Measurements from ENCODE around the gene OR13A1.
"Not testable (repeated sequence)": the region's sequence is repeated elsewhere in the genome, so short reads cannot be mapped to it uniquely, and the experiment has no call there.

The OR13A1 gene, protein sequence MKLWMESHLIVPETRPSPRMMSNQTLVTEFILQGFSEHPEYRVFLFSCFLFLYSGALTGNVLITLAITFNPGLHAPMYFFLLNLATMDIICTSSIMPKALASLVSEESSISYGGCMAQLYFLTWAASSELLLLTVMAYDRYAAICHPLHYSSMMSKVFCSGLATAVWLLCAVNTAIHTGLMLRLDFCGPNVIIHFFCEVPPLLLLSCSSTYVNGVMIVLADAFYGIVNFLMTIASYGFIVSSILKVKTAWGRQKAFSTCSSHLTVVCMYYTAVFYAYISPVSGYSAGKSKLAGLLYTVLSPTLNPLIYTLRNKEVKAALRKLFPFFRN

DNA sequence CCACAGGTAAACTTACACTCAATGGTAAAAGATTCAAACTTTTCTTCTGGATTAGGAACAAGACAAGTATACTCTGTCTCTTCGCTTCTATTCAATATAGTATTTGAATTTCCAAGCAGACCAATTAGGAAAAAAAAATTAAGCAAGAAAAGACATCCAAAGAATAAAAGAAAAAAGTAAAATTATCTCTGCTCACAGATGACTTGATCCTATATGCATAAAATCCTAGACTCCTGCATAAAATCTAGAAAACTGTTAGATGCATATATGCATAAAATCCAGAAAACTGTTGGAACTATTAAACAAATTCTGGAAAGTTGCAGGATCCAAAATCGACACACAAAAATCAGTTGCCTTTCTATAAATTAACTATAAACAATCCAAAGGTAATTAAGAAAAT is at the start of gene OR13A1:
TSS of gene OR13A1 (minus strand) at position 101 of the 400 bp plus-strand sequence. CDS start 11,186 bp downstream, outside the sequence.
- DNase-seq, result no peak

DNA sequence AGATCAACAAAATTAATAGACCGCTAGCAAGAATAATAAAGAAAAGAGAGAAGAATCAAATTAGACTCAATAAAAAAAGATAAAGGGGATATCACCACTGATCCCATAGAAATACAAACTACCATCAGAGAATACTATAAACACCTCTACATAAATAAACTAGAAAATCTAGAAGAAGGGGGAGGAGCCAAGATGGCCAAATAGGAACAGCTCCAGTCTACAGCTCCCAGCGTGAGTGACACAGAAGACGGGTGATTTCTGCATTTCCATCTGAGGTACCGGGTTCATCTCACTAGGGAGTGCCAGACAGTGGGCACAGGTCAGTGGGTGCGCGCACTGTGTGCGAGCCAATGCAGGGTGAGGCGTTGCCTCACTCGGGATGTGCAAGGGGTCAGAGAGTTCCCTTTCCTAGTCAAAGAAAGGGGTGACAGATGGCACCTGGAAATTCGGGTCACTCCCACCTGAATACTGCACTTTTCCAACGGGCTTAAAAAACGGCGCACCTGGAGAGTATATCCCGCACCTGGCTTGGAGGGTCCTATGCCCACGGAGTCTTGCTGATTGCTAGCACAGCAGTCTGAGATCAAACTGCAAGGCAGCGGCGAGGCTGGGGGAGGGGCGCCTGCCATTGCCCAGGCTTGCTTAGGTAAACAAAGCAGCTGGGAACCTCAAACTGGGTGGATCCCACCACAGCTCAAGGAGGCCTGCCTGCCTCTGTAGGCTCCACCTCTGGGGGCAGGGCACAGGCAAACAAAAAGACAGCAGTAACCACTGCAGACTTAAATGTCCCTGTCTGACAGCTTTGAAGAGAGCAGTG is 46.8 kb upstream of the OR13A1 start:
- not testable (repeated sequence) for DNase-seq

DNA sequence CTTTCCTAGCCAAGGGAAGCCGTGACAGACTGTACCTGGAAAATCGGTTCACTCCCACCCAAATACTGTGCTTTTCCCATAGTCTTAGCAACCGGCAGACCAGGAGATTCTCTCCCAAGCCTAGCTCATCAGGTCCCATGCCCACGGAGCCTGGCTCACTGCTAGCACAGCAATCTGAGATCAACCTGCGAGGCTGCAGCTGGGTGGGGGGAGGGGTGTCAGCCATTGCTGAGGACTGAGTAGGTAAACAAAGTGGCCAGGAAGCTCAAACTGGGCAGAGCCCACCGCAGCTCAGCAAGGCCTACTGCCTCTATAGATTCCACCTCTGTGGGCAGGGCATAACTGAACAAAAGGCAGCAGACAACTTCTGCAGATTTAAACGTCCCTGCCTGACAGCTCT is 43.6 kb upstream of the OR13A1 start:
- not testable (repeated sequence) for DNase-seq

DNA sequence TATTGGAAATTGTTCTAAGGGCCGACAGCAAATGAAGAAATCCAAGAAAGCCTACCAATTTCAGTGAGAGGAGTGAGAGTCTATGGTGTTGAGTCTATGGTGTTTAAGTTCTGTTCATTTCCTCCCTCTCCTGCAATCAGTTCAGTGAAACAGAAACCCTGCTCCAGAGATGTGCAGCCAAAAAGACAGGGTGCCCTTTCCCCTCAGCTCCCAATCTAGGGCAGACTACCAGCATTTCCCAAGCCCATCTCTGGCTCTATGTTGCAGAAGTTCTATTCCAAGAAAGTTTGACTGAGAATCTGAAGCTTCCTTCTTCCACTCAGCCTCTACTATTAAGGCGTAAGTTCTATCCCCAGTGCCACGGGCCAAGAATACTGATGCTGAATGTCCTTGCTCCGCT is 40.1 kb upstream of the OR13A1 start:
- no peak for DNase-seq

DNA sequence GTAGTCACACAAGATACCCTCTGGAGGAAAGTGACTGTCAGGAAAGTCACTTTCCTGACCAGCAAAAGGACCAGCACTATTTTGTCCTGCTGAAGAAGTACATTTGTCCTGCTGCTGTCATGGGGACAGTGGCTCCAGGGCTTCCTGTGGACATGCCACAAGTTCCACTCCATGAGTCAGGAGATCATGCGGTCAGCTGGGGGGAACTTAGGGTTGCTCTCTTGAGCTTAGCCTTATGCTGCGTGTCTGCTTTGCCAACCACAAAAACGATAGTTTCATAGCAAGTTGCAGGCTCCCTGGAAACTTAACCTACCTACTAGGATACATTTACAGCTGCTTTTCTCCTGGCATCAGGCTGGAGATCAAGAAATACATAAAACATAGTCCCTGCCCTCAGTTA is 38.9 kb upstream of the OR13A1 start:
- no peak for DNase-seq

DNA sequence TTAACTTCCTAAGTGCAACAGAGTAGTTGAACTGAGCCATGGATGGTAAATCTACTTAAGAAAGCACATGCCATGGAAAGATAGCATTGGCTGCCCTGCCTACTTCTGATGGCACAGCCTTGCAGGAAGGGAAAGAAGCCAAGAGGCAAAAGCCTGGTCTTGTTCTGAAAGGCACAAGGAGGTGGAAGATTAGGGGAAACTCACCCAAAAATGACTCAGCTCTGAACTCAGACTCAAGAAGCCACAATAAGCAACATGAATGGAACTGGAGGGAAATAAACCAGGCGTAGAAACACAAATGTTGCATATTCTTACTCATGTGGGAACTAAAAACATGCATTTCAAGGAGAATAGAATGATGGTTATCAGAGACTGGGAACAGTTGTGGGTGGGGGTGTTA is 37.8 kb upstream of the OR13A1 start:
- DNase-seq, result no peak

DNA sequence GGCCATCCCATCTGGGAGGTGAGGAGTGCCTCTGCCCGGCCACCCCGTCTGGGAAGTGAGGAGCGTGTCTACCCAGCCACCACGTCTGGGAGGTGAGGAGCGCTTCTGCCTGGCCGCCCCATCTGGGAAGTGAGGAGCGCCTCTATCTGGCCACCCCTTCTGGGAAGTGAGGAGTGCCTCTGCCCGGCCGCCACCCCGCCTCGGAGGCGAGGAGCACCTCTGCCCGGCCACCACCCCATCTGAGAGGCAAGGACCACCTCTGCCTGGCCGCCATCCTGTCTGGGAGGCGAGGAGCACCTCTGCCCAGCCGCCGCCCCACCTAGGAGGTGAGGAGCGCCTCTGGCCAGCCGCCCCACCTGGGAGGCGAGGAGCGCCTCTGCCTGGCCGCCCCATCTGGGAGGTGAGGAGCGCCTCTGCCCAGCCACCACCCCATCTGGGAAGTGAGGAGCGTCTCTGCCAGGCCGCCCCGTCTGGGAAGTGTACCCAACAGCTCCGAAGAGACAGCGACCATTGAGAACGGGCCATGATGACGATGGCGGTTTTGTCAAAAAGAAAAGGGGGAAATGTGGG is 32.9 kb upstream of the OR13A1 start:
- not testable (repeated sequence) for DNase-seq

DNA sequence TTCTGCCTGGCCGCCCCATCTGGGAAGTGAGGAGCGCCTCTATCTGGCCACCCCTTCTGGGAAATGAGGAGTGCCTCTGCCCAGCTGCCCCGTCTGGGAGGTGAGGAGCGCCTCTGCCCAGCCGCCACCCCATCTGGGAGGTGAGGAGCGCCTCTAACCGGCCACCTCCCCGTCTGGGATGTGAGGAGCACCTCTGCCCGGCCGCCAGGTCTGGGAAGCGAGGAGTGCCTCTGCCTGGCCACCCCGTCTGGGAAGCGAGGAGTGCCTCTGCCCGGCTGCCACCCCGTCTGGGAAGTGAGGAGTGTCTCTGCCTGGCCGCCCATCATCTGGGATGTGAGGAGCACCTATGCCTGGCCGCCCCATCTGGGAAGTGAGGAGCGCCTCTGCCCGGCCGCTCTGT is 32.1 kb upstream of the OR13A1 start:
- not testable (repeated sequence) for DNase-seq

DNA sequence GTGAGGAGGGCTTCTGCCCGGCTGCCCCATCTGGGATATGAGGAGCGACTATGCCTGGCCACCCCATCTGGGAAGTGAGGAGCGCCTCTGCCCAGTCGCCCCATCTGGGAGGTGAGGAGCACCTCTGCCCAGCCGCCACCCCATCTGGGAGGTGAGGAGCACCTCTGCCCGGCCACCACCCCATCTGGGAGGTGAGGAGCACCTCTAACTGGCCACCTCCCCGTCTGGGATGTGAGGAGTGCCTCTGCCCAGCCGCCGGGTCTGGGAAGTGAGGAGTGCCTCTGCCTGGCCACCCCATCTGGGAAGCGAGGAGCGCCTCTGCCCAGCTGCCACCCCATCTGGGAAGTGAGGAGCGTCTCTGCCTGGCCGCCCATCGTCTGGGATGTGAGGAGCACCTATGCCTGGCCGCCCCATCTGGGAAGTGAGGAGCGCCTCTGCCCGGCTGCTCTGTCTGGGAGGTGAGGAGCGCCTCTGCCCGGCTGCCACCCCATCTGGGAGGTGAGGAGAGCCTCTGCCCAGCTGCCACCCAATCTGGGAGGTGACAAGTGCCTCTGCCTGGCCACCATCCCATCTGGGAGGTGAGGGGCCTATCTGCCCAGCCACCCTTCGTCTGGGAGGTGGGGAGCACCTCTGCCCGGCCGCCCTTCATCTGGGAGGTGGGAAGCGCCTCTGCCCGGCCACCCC is 31.4 kb upstream of the OR13A1 start:
- DNase-seq, result not testable (repeated sequence)

DNA sequence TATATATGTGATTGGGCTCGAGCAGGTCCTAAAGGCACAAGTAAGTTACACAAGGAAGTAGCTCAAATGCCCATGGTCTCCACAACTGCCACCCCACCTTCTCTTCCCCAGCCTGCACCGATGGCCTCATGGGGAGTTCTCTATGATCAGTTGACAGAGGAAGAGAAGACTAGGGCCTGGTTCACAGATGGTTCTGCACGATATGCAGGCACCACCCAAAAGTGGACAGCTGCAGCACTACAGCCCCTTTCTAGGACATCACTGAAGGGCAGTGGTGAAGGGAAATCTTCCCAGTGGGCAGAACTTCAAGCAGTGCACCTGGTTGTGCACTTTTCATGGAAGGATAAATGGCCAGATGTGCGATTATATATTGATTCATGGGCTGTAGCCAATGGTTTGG is 25.0 kb upstream of the OR13A1 start:
- not testable (repeated sequence) for DNase-seq

DNA sequence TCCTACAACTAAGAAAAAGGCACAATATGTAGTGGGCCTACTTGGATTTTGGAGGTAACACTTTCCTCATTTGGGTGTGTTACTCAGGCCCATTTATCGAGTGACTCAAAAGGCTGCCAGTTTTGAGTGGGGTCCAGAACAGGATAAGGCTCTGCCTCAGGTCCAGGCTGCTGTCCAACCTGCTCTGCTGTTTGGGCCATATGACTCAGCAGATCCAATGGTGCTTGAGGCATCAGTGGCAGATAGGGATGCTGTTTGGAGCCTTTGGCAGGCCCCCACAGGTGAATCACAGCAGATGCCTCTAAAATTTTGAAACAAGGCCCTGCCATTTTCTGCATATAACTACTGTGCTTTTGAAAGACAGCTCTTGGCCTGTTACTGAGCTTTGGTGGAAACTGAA is 24.5 kb upstream of the OR13A1 start:
- no peak for DNase-seq

DNA sequence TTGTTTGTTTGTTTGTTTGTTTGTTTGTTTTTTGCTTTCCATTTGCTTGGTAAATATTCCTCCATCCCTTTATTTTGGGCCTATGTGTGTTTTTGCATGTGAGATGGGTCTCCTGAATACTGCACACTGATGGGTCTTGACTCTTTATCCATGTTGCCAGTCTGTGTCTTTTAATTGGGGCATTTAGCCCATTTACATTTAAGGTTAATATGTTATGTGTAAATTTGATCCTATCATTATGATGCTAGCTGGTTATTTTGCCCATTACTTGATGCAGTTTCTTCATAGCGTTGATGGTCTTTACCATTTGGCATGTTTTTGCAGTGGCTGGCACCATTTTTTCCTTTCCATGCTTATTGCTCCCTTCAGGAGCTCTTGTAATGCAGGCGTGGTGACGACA is 16.4 kb upstream of the OR13A1 start:
- DNase-seq, result not testable (repeated sequence)

DNA sequence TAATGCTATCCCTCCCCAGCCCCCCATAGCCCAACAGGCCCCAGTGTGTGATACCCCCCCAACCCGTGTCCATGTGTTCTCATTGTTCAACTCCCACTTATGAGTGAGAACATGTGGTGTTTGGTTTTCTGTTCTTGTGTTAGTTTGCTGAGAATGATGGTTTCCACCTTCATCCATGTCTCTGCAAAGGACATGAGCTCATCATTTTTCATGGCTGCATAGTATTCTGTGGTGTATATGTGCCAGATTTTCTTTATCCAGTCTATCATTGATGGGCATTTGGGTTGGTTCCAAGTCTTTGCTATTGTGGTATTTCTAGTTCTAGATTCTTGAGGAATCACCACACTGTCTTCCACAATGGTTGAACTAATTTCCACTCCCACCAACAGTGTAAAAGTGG is 11.5 kb upstream of the OR13A1 start:
- not testable (repeated sequence) for DNase-seq

DNA sequence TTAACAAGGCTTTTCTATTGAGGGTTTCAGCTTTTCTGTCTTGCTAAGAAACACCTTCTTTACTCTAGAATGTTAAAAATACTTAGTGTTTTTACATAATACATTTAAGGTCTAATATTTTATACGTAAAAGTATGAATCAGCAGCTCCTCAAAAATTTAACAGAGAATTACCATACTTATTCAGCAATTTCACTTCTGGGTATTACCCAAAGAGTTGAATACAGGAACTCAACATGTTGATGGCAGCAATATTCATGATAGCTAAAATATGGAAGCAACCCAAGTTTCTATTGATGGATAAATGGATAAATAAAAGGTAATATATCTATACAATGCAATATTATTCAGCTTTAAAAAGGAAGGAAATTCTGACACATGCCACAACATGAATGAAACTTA is 9.7 kb upstream of the OR13A1 start:
- no peak for DNase-seq

DNA sequence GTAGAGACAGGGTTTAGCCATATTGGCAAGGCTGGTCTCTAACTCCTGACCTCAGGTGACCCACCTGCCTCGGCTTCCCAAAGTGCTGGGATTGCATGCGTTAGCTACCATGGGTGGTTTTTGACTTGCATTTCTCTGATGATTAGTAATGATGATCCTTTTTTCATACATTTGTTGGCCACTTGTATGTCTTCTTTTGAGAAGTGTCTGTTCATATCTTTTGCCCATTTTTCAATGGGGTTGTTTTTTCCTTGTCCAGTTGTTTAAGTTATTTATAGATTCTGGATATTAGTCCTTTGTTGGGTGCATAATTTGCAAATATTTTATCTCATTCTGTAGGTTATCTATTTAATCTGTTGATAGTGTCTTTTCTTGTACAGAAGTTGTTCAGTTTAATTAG is 4.3 kb upstream of the OR13A1 start:
- DNase-seq, result no peak

DNA sequence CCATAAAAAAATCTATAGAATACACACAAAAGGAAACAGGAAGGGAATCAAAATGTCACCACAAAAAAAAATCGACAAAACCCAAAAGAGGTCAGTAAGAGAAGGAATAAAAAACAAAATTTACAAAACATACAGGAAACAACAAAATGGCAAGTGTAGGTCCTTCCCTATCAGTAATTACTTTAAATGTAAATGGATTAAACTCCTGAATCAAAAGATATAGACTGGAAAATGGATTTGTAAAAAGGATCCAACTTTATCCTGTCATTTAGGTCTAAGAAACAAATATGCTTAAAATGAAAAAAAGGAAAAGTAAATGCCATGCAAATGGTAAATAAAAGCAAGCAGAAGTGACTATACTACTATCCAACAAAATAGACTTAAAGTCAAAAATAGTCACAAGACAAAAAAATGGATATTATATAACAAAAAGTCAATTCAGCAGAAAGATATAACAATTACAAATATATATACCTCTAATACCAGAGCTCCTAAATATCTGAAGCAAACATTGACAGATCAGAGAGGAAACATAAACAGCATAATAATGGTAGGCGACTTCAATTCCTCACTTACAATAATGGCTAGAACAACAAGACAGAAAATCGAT is 2.0 kb downstream of the OR13A1 start:
- DNase-seq, result no peak

DNA sequence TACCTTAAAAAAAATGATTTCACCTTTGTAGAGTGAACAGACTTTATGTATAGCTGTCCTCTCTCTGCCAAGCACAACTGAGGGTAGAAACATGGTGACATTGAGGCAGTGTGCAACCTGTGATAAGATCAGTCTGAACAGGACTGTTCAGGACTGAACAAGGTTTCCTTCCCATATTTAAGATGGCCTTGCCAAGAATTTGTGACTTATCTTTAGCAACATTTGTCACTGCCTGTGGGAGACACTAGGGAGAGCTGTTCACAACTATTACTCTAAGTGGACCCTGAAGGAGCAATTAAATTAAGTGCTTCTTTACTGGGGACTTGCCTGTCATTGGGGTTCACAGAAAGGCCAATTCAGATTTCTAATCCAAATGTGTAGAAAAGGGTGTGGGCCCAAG is 6.7 kb downstream of the OR13A1 start:
- DNase-seq, result no peak

DNA sequence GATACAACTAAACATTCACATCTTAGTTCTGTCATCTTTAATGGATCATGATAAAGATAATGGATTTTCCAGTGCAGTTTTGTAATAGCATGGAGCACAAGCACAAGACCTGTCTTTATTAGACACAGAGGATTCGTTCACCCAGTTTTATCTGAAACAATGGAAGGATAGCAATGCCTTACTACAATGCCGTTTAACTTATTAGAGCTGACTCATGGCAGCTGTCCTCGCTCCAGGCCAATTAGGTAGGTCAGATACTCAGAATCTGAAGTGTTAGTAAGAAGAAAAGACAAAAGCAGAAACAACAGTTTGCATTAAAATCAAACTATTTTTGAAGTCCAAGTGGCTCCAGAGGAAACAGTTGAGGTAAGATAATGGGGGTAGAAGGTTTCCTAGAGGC is 12.8 kb downstream of the OR13A1 start:
- DNase-seq, result no peak

DNA sequence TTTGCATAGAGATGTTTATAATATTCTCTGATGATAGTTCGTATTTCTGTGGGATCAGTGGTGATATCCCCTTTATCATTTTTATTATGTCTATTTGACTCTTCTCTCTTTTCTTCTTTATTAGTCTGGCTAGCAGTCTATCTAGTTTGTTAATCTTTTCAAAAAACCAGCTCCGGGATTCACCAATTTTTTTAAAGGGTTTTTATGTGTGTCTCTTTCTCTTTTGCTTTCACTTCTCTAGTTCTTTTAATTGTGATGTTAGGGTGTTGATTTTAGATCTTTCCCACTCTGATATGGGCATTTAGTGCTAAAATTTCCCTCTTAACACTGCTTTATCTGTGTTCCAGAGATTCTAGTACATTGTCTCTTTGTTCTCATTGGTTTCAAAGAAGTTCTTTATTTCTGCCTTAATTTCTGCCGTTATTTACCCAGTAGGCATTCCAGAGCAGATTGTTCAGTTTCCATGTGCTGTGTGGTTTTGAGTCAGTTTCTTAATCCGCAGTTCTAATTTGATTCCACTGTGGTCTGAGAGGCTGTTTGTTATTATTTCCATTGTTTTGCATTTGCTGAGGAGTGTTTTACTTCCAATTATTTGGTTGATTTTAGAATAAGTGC is 17.0 kb downstream of the OR13A1 start:
- not testable (repeated sequence) for DNase-seq

DNA sequence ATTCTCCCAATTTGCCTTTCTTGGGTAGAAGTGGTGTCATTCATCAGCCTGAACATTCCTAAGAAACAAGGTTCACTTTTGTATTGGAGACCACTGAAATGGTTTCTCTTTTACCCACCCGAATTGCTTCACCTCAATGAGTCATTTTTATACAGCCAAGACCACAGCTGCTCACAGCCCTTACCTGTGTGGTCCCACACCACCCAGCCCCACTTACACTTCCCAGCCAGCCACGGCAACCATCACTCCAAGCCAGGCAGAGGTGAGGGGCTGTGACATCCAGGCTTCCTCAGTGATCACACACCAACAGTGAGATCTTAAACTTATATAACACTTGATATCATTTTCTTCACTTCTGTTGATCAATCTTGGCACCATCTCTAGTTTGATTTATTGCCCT is 20.7 kb downstream of the OR13A1 start:
- DNase-seq, result no peak

DNA sequence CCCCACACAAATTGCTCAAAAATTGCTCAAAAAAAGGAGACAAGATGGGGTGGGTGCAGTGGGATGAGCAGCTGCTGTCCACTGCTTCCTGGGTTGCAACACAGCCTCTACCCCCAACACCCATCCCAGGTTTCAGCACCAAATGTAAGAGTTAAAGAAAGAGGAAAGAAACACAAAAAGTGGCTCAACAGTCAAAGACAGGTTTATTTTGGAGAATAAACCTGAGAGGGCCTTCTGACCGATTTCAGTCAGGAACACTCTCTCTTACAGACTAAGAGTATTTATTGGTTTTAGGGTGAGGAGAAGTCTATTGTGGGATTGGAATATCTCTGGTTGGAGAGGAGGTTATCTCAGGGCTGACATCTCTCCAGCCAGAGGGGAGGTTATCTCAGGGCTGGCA is 28.4 kb downstream of the OR13A1 start:
- no peak for DNase-seq

DNA sequence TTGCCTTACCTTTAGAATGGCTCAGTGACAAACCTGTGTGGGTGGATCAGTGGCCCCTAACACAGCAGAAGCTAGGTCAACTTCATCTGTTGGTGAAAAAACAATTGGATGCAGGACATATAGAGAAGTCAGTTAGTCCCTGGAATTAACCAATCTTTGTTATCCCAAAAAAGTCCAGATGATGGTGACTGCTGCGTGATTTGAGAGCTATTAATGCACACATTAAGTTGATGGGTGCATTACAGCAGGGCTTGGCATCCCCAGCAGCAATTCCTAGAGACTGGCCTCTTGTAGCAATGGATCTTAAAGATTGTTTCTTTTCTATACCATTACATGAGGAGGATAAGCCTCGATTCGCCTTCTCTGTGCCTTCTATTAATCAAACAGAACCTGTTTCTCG is 33.3 kb downstream of the OR13A1 start:
- DNase-seq, result no peak
